B cell (primary cell): ENCODE data around the gene PPP1R2B. TPM values are rescaled to one million over a fixed set of nuclear protein-coding genes. Genes with fewer than 3 reads are reported as not detected.
"Not testable (repeated sequence)": the region's sequence is repeated elsewhere in the genome, so short reads cannot be mapped to it uniquely, and the experiment has no call there.

Source experiments
- ATAC-seq: fragments of 200-7000 bp; cut with Tn5 transposase; one replicate; pipeline ENCODE4 v1.10.0; 2021; ENCODE audit warnings: low read depth, mild to moderate bottlenecking, moderate number of reproducible peaks, moderate library complexity
- CTCF ChIA-PET: fragments of 350-600 bp; sonication (Branson Sonifier 250); formaldehyde crosslinking; loops from one replicate; lab custom pipeline; 2021; ENCODE audit warnings: antibody characterized with exemption, inconsistent platforms; lab: Charles Lee
- POLR2A ChIA-PET: fragments of 350-600 bp; sonication (Branson Sonifier 250); formaldehyde crosslinking; loops from one replicate; lab custom pipeline; 2021; ENCODE audit warnings: antibody characterized with exemption; lab: Charles Lee
- DNase-seq: peaks from one replicate; pipeline ENCODE4 v3.0.0; 2013
- H2AFZ ChIP-seq: 2 replicates; pipeline ENCODE4 v1.6.1; 2012; ENCODE audit warnings: mild to moderate bottlenecking, low read depth, low read length; ENCODE audit not compliant: insufficient read depth, poor library complexity, severe bottlenecking
- H3K27ac ChIP-seq, 2 donors: 1 replicate in 1 of 2; 2 replicates in 1 of 2; pipeline ENCODE4 v1.5.1; 2012 to 2013; ENCODE audit warnings: low read length in 2 of 2, mild to moderate bottlenecking in 2 of 2, moderate library complexity in 1 of 2
- H3K27me3 ChIP-seq, 4 experiments: fragments of 200-600 bp in 1 of 4; sonication (generic) in 1 of 4; replicated peaks in 1 of 4; 1 replicate in 2 of 4; 2 replicates in 2 of 4; pipeline versions ENCODE4 v1.6.1 to v1.7.0; 2013 to 2016; ENCODE audit warnings: low read length in 3 of 4, mild to moderate bottlenecking in 2 of 4, mixed read lengths in 1 of 4, moderate library complexity in 1 of 4; ENCODE audit not compliant: insufficient read depth in 4 of 4, control insufficient read depth in 3 of 4; ENCODE audit errors: control extremely low read depth in 1 of 4
- H3K36me3 ChIP-seq, 2 experiments: replicated peaks in 1 of 2; 1 replicate in 1 of 2; 2 replicates in 1 of 2; pipeline versions ENCODE4 v1.6.1 to v1.7.1; 2013; ENCODE audit warnings: low read length in 1 of 2; ENCODE audit not compliant: insufficient read depth in 2 of 2, control insufficient read depth in 1 of 2; ENCODE audit errors: control extremely low read depth in 1 of 2, extremely low read depth in 1 of 2
- H3K4me1 ChIP-seq, 2 donors: fragments of 200-600 bp in 1 of 2; sonication (generic) in 1 of 2; 1 replicate in 1 of 2; 2 replicates in 1 of 2; pipeline versions ENCODE4 v1.5.1 to v1.6.1; 2013 to 2017; ENCODE audit warnings: low read length in 2 of 2; ENCODE audit not compliant: control insufficient read depth in 2 of 2, insufficient read depth in 2 of 2
- H3K4me2 ChIP-seq: replicated peaks from 2 replicates; pipeline ENCODE3; 2012; ENCODE audit warnings: mild to moderate bottlenecking, low read depth, low read length; ENCODE audit not compliant: poor library complexity, severe bottlenecking
- H3K4me3 ChIP-seq, 5 experiments: fragments of 200-600 bp in 1 of 5; sonication (generic) in 1 of 5; 1 replicate in 3 of 5; 2 replicates in 2 of 5; pipeline versions ENCODE4 v1.5.1 to v1.7.0; 2011 to 2016; ENCODE audit warnings: low read length in 4 of 5, mild to moderate bottlenecking in 4 of 5, low read depth in 2 of 5, control low read depth in 1 of 5, moderate library complexity in 1 of 5; ENCODE audit not compliant: insufficient read depth in 1 of 5; ENCODE audit errors: control extremely low read depth in 1 of 5, extremely low read depth in 1 of 5
- H3K79me2 ChIP-seq: fragments of 200-600 bp; sonication (generic); one replicate; pipeline ENCODE4 v1.6.0; 2016; ENCODE audit warnings: low read length; ENCODE audit not compliant: control insufficient read depth, insufficient read depth
- H3K9ac ChIP-seq: fragments of 200-600 bp; sonication (generic); 2 replicates; pipeline ENCODE4 v1.6.1; 2017; ENCODE audit warnings: mild to moderate bottlenecking, low read length, moderate library complexity
- H3K9me3 ChIP-seq, 3 donors: one replicate each; pipeline versions ENCODE4 v1.6.1 to v1.7.1; 2013; ENCODE audit warnings: low read length in 2 of 3; ENCODE audit not compliant: control insufficient read depth in 2 of 3, insufficient read depth in 1 of 3; ENCODE audit errors: control extremely low read depth in 1 of 3
- H4K20me1 ChIP-seq: 2 replicates; pipeline ENCODE4 v1.6.0; 2012; ENCODE audit warnings: mild to moderate bottlenecking, low read length; ENCODE audit not compliant: insufficient read depth, control insufficient read depth, poor library complexity, severe bottlenecking
- H3K27ac Mint-ChIP-seq: one replicate; pipeline ENCODE4 v1.8.0; 2021; ENCODE audit warnings: mixed read lengths
- H3K27me3 Mint-ChIP-seq: one replicate; pipeline ENCODE4 v1.8.0; 2021; ENCODE audit warnings: mixed read lengths
- H3K4me1 Mint-ChIP-seq: one replicate; pipeline ENCODE4 v1.8.0; 2021; ENCODE audit warnings: mixed read lengths
- H3K4me3 Mint-ChIP-seq: one replicate; pipeline ENCODE4 v1.8.0; 2021; ENCODE audit warnings: mixed read lengths
- H3K9me3 Mint-ChIP-seq: one replicate; pipeline ENCODE4 v1.8.0; 2022; ENCODE audit warnings: mixed read lengths; ENCODE audit not compliant: insufficient read depth
- EZH2 ChIP-seq: IDR thresholded peaks from 2 replicates; pipeline ENCODE4 v1.6.1; 2012; ENCODE audit warnings: borderline replicate concordance, low read depth, mild to moderate bottlenecking, moderate library complexity, low read length; ENCODE audit not compliant: insufficient read depth, poor library complexity, severe bottlenecking
- WGBS: methylation state at CpG from one replicate; pipeline ENCODE4 v1.1.5; 2013; ENCODE audit warnings: missing lambda C conversion rate; ENCODE audit not compliant: insufficient coverage; 5-methylcytosine and 5-hydroxymethylcytosine counted together
- intact Hi-C: fragments of 100-400 bp; cut with micrococcal nuclease; formaldehyde crosslinking; loops from one replicate; pipeline ENCODE4 v1.10.0; 2022
- polyA plus RNA-seq: library from polyadenylated mRNA; depleted of rRNA; stranded (reverse); fragments of >200 nt; gene quantifications from 2 replicates; pipeline ENCODE4 v1.2.3, GENCODE V29; 2012
- total RNA-seq, 2 donors: library from RNA; stranded (reverse); fragments of 120-200 nt in 1 of 2; gene quantifications; 1 replicate in 1 of 2; 2 replicates in 1 of 2; pipeline versions ENCODE4 v1.2.3 to v1.2.4, GENCODE V29; 2013 to 2022
- TF ChIP-seq, protein P1 (sequence below): fragments of 200-600 bp; IDR thresholded peaks from one replicate; pipeline ENCODE4 v1.8.0; 2022; ENCODE audit warnings: antibody characterized with exemption, mild to moderate bottlenecking

The PPP1R2B gene
- total and polyA plus RNA-seq, 2 donors (not counting 1 experiment from before 2014, with no cell fraction given), result 0.15 TPM; not detected in 1

DNA sequence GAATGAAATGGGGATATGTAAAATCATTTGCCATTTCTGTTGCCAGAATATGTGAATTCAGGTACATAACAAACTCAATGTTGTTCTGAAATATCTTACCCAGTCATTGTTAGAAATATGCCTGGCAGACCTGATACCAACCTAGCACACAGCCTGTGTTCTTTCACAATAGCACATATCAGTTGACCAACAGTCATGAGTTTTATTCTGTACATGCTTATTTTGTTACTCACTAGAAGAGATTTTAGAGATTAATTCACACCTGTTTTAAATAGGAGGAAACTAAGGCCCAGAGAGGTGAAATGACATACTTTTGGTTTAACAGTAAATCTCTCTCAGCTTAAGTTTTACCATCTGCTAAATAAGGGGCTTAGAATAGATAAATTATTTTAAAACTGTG, 8.4 kb upstream of the PPP1R2B start:
- H3K36me3 ChIP-seq, result no peaks in the 10 kb centered on the region
- no peaks in the 10 kb centered on the region for H3K79me2 ChIP-seq

DNA sequence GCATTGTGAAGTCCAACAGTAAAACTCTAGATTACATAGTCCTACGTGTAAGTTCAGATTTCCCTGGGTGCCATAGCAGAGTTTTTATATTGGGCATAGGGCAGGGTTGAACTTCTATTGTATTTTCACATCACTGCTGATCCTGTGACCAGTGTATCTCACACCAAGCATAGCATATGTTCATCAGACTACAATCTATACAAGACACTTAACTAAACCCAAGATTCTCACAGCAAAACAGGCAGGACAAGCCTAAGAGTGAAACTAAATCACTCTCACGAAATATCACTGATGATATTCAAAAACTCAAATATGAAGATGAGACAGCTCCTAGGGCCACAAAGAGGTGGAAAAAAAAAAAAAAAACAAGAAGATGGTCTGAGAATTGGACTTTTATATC, 3.2 kb upstream of the PPP1R2B start:
- ChIA-PET CTCF (no interaction called here), POLR2A (no interaction called here)
- H3K4me1 Mint-ChIP-seq, result no peaks in the 10 kb centered on the region
- H3K27ac ChIP-seq, result no peak overlapping the region
- peaks cover 0 to 16% (median 5%) of the 10 kb centered on the region in 3 donors for H3K9me3 ChIP-seq
- peaks cover 0 to 9% (median 4%) of the 10 kb centered on the region in 4 experiments for H3K27me3 ChIP-seq
- H3K4me1 ChIP-seq, result no peaks in the 10 kb centered on the region
- intact Hi-C loops, result no loop called here
- no peak overlapping the region for H3K9ac ChIP-seq
- H4K20me1 ChIP-seq, result no peaks in the 10 kb centered on the region
- H3K4me2 ChIP-seq, result no peak overlapping the region
- H3K36me3 ChIP-seq, result no peaks in the 10 kb centered on the region
- DNase-seq, result no peak
- no CpG with 5 or more reads among the region's 2 CpGs for WGBS
- peaks cover 3% of the 10 kb centered on the region for H3K9me3 Mint-ChIP-seq
- H3K4me3 ChIP-seq, result no peak overlapping the region
- H3K4me3 Mint-ChIP-seq, result no peak overlapping the region
- H3K27me3 Mint-ChIP-seq, result peaks cover 42% of the 10 kb centered on the region
- no peaks in the 10 kb centered on the region for H3K79me2 ChIP-seq
- no peak overlapping the region for H3K27ac Mint-ChIP-seq
- TF ChIP-seq, protein P1, sequence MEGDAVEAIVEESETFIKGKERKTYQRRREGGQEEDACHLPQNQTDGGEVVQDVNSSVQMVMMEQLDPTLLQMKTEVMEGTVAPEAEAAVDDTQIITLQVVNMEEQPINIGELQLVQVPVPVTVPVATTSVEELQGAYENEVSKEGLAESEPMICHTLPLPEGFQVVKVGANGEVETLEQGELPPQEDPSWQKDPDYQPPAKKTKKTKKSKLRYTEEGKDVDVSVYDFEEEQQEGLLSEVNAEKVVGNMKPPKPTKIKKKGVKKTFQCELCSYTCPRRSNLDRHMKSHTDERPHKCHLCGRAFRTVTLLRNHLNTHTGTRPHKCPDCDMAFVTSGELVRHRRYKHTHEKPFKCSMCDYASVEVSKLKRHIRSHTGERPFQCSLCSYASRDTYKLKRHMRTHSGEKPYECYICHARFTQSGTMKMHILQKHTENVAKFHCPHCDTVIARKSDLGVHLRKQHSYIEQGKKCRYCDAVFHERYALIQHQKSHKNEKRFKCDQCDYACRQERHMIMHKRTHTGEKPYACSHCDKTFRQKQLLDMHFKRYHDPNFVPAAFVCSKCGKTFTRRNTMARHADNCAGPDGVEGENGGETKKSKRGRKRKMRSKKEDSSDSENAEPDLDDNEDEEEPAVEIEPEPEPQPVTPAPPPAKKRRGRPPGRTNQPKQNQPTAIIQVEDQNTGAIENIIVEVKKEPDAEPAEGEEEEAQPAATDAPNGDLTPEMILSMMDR, result no peak
- no peak for TF ChIP-seq EZH2
- ATAC-seq, result no peak
- H2AFZ ChIP-seq, result no peak overlapping the region

More for the DNA sequence above, 8.4 kb upstream of the PPP1R2B start:
- H2AFZ ChIP-seq, result no peak overlapping the region
- H3K4me2 ChIP-seq, result no peak overlapping the region
- ChIA-PET CTCF (no interaction called here), POLR2A (no interaction called here)
- H3K9me3 ChIP-seq, result no peaks in the 10 kb centered on the region
- no peaks in the 10 kb centered on the region for H3K4me1 ChIP-seq
- no peak overlapping the region for H3K27ac ChIP-seq
- H4K20me1 ChIP-seq, result no peaks in the 10 kb centered on the region
- H3K4me1 Mint-ChIP-seq, result no peaks in the 10 kb centered on the region
- ATAC-seq (no peak), DNase-seq (no peak)
- no peak overlapping the region for H3K27ac Mint-ChIP-seq
- peaks cover 19% of the 10 kb centered on the region for H3K27me3 Mint-ChIP-seq
- H3K27me3 ChIP-seq, result peaks cover 0 to 3% (median 1%) of the 10 kb centered on the region in 4 experiments
- intact Hi-C loops, result no loop called here
- H3K9ac ChIP-seq, result no peak overlapping the region
- no peak overlapping the region for H3K4me3 Mint-ChIP-seq
- H3K9me3 Mint-ChIP-seq, result no peaks in the 10 kb centered on the region
- TF ChIP-seq, protein P1, result no peak
- TF ChIP-seq EZH2, result no peak
- H3K4me3 ChIP-seq, result no peak overlapping the region

DNA sequence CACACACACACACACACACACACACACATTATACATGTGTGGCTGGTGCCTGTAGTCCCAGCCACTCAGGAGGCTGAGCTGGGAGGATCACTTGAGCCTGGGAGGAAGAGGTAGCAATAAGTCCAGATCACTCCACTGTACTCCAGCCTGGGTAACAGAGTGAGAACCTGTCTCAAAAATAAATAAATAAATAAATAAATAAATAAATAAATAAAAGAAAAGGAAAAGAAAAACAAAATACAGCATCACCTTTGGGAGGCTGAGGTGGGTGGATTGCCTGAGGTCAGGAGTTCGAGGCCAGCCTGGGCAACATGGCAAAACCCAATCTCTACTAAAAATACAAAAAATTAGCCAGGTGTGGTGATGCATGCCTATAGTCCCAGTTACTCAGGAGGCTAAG, 1.6 kb upstream of the PPP1R2B start:
- H2AFZ ChIP-seq, H3K27me3 ChIP-seq, H3K4me1 Mint-ChIP-seq, H3K9me3 Mint-ChIP-seq, H3K4me3 ChIP-seq, H3K27ac Mint-ChIP-seq, POLR2A ChIA-PET, intact Hi-C loops, H3K27ac ChIP-seq, H3K4me1 ChIP-seq, ATAC-seq, DNase-seq, H3K4me3 Mint-ChIP-seq, H3K4me2 ChIP-seq, H3K36me3 ChIP-seq, H3K79me2 ChIP-seq, H4K20me1 ChIP-seq, H3K9ac ChIP-seq: not testable (repeated sequence)
- CTCF ChIA-PET, result interaction anchor here (0.6 kb wide), 1 partner anchor 18 kb away, joined by 3 read pairs; no protein-coding TSS in a partner anchor
- no CpG with 5 or more reads among the region's 1 CpG for WGBS
- H3K9me3 ChIP-seq, result peaks cover 0 to 16% (median 5%) of the 10 kb centered on the region in 3 donors
- peaks cover 42% of the 10 kb centered on the region for H3K27me3 Mint-ChIP-seq
